Loucy (cell line): ENCODE measurements around the gene CTNNBIP1.

Experiments
- H2AFZ ChIP-seq: fragments of 200-600 bp; sonication (generic); 2 replicates; pipeline ENCODE4 v1.6.0; 2016; ENCODE audit warnings: antibody characterized with exemption, mild to moderate bottlenecking, low read length, moderate library complexity
- H3F3A ChIP-seq: fragments of 200-600 bp; 2 replicates; pipeline ENCODE4 v1.6.0; 2016; ENCODE audit warnings: antibody characterized with exemption, low read depth, mild to moderate bottlenecking
- H3K27me3 ChIP-seq: fragments of 200-600 bp; sonication (generic); 2 replicates; pipeline ENCODE4 v1.6.1; 2014; ENCODE audit warnings: low read length, mild to moderate bottlenecking; ENCODE audit not compliant: insufficient read depth, poor library complexity, severe bottlenecking
- H3K36me3 ChIP-seq: fragments of 200-600 bp; sonication (generic); 2 replicates; pipeline ENCODE4 v1.6.1; 2016; ENCODE audit warnings: low read length; ENCODE audit not compliant: insufficient read depth
- H3K4me1 ChIP-seq: fragments of 200-600 bp; sonication (generic); 2 replicates; pipeline ENCODE4 v1.5.1; 2014; ENCODE audit warnings: low read length, mild to moderate bottlenecking; ENCODE audit not compliant: insufficient read depth, poor library complexity, severe bottlenecking
- H3K4me2 ChIP-seq: fragments of 200-600 bp; sonication (generic); 2 replicates; pipeline ENCODE4 v1.6.0; 2014; ENCODE audit warnings: antibody characterized with exemption, low read length, low read depth, mild to moderate bottlenecking; ENCODE audit not compliant: poor library complexity, severe bottlenecking
- H3K4me3 ChIP-seq: fragments of 200-600 bp; sonication (generic); 2 replicates; pipeline ENCODE4 v1.5.1; 2014; ENCODE audit warnings: low read length, mild to moderate bottlenecking, mixed read lengths; ENCODE audit not compliant: poor library complexity, severe bottlenecking
- H3K79me2 ChIP-seq: fragments of 200-600 bp; sonication (generic); 2 replicates; pipeline ENCODE4 v1.6.1; 2014; ENCODE audit warnings: low read length; ENCODE audit not compliant: insufficient read depth
- H3K9ac ChIP-seq: fragments of 200-600 bp; sonication (generic); 2 replicates; pipeline ENCODE4 v1.6.0; 2014; ENCODE audit warnings: mild to moderate bottlenecking, low read depth, low read length, moderate library complexity; ENCODE audit not compliant: poor library complexity, severe bottlenecking
- H3K9me2 ChIP-seq: fragments of 200-600 bp; sonication (generic); replicated peaks from 2 replicates; pipeline ENCODE4 v1.6.1; 2016; ENCODE audit warnings: low read depth, low read length, mixed read lengths
- H3K9me3 ChIP-seq: fragments of 200-600 bp; sonication (generic); 2 replicates; pipeline ENCODE4 v1.6.1; 2014; ENCODE audit warnings: mild to moderate bottlenecking, antibody characterized with exemption, low read length, low read depth; ENCODE audit not compliant: insufficient read depth
- H4K20me1 ChIP-seq: fragments of 200-600 bp; sonication (generic); 2 replicates; pipeline ENCODE4 v1.6.0; 2014; ENCODE audit warnings: antibody characterized with exemption, low read length, mild to moderate bottlenecking; ENCODE audit not compliant: insufficient read depth, poor library complexity, severe bottlenecking
- CTCF ChIP-seq: fragments of 200-600 bp; sonication (generic); conservative IDR thresholded peaks from 2 replicates; pipeline ENCODE4 v1.5.1; 2014; ENCODE audit warnings: mild to moderate bottlenecking, antibody characterized with exemption, low read length
- EZH2phosphoT487 ChIP-seq: fragments of 200-600 bp; IDR thresholded peaks from 2 replicates; pipeline ENCODE4 v1.6.1; 2018; ENCODE audit warnings: antibody characterized with exemption, mild to moderate bottlenecking, moderate library complexity, borderline replicate concordance

Gene CTNNBIP1

GRCh38 chr1:9842073-9842711 lies 67.9 kb downstream of the CTNNBIP1 start:
- H3K4me1 ChIP-seq = no peaks in the 10 kb centered on the region
- no peaks in the 10 kb centered on the region for H3K27me3 ChIP-seq
- no peaks in the 10 kb centered on the region for H3K9me3 ChIP-seq
- H3K79me2 ChIP-seq = no peaks in the 10 kb centered on the region
- no peaks in the 10 kb centered on the region for H4K20me1 ChIP-seq
- H3K9me2 ChIP-seq = no peaks in the 10 kb centered on the region
- no peak overlapping the region for H3K4me2 ChIP-seq
- H2AFZ ChIP-seq = no peak overlapping the region
- no peaks in the 10 kb centered on the region for H3K36me3 ChIP-seq
- H3K9ac ChIP-seq = no peak overlapping the region
- H3K4me3 ChIP-seq = no peak overlapping the region
- no peaks in the 10 kb centered on the region for H3F3A ChIP-seq
- no peak for TF ChIP-seq EZH2phosphoT487
- TF ChIP-seq CTCF = no peak

- H2AFZ ChIP-seq = no peak overlapping the region
- H3K9me2 ChIP-seq = no peaks in the 10 kb centered on the region
- H3F3A ChIP-seq = no peaks in the 10 kb centered on the region
- no peak overlapping the region for H3K4me2 ChIP-seq
- H3K9me3 ChIP-seq = no peaks in the 10 kb centered on the region
- H4K20me1 ChIP-seq = no peaks in the 10 kb centered on the region
- no peaks in the 10 kb centered on the region for H3K4me1 ChIP-seq
- H3K9ac ChIP-seq = no peak overlapping the region
- TF ChIP-seq CTCF = no peak
- TF ChIP-seq EZH2phosphoT487 = no peak
- H3K36me3 ChIP-seq = no peaks in the 10 kb centered on the region
- H3K79me2 ChIP-seq = no peaks in the 10 kb centered on the region
- no peak overlapping the region for H3K4me3 ChIP-seq
- H3K27me3 ChIP-seq = no peaks in the 10 kb centered on the region
These were observed 68.6 kb downstream of the CTNNBIP1 start for GRCh38 chr1:9841460-9841859.

GRCh38 chr1:9840176-9840575 lies 69.9 kb downstream of the CTNNBIP1 start:
- H3K4me2 ChIP-seq = no peak overlapping the region
- no peaks in the 10 kb centered on the region for H3K27me3 ChIP-seq
- no peaks in the 10 kb centered on the region for H3K36me3 ChIP-seq
- TF ChIP-seq EZH2phosphoT487 (no peak), CTCF (no peak)
- H3K9ac ChIP-seq = no peak overlapping the region
- no peaks in the 10 kb centered on the region for H3K9me2 ChIP-seq
- no peaks in the 10 kb centered on the region for H3K4me1 ChIP-seq
- H4K20me1 ChIP-seq = no peaks in the 10 kb centered on the region
- no peaks in the 10 kb centered on the region for H3F3A ChIP-seq
- no peaks in the 10 kb centered on the region for H3K9me3 ChIP-seq
- no peak overlapping the region for H3K4me3 ChIP-seq
- no peak overlapping the region for H2AFZ ChIP-seq
- H3K79me2 ChIP-seq = no peaks in the 10 kb centered on the region
